OCI-LY7 (cell line): ENCODE measurements around the gene C15orf39.

Source experiments
- EZH2phosphoT487 ChIP-seq: fragments of 200-600 bp; sonication (generic); IDR thresholded peaks from 2 replicates; pipeline ENCODE4 v1.6.1; 2018; ENCODE audit warnings: low read depth, borderline replicate concordance, mild to moderate bottlenecking, mixed run types, antibody characterized with exemption, low read length, moderate library complexity, mixed read lengths
- TF ChIP-seq, protein P1 (sequence below): fragments of 200-600 bp; sonication (generic); conservative IDR thresholded peaks from 2 replicates; pipeline ENCODE4 v1.5.1; 2014; ENCODE audit warnings: mild to moderate bottlenecking, antibody characterized with exemption, low read length, moderate library complexity, mixed read lengths

DNA sequence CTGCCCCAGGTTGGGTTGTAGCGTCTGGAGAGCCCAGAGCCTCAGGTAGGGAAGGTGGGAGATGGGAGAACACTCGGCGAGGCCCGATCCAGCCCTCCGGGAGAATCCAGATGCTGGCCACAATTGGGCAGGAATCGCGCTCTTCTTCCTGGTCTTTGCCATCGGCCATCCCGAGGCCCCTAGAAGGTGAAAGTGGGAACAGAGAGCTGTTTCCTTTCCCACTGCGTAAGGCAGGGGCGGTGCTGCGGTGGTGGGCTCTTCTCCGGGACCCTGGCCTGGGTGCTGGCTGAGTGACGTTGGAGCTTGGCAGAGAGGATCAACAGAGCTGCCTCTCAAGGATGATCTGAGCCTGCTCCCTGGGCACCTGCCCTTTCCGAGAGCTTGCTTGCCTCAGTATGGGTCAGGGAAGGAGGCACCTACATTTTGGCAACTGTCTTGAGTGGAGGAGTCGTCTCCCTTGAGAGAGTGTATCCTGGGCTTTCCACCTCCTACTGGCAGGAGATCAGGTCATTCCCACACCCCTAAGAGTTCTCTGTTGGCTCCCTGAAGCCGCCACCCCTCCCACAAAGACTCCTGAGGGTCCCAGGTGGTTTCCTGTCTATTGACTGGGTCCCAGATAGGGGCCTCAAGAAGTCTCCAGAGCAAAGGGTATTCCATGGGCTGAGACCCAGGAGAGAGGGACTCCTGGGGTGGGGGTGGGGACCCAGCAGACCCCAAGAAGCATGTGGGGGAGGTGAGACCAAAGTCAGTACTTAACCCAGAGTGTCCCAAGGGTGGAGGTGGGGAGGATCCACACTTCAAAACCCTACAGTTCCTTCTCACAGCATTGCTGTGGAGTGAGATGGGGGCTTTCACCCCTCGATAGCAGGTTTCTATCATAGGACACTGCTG is 1.6 kb downstream of the C15orf39 start:
- TF ChIP-seq, protein P1, sequence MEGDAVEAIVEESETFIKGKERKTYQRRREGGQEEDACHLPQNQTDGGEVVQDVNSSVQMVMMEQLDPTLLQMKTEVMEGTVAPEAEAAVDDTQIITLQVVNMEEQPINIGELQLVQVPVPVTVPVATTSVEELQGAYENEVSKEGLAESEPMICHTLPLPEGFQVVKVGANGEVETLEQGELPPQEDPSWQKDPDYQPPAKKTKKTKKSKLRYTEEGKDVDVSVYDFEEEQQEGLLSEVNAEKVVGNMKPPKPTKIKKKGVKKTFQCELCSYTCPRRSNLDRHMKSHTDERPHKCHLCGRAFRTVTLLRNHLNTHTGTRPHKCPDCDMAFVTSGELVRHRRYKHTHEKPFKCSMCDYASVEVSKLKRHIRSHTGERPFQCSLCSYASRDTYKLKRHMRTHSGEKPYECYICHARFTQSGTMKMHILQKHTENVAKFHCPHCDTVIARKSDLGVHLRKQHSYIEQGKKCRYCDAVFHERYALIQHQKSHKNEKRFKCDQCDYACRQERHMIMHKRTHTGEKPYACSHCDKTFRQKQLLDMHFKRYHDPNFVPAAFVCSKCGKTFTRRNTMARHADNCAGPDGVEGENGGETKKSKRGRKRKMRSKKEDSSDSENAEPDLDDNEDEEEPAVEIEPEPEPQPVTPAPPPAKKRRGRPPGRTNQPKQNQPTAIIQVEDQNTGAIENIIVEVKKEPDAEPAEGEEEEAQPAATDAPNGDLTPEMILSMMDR, result no peak
- no peak for TF ChIP-seq EZH2phosphoT487
